GM23338 (cell line): ENCODE results near the gene KRTAP24-1. TPM values are rescaled to one million over a fixed set of nuclear protein-coding genes. Genes with fewer than 3 reads are reported as not detected.

ENCODE experiments used
- ATAC-seq: fragments of 200-7000 bp; cut with Tn5 transposase; 3 replicates; pipeline ENCODE4 v1.9.1; 2020
- DNase-seq: peaks from one replicate; pipeline ENCODE4 v3.0.0-alpha.2; 2015; ENCODE audit warnings: low spot score
- H2AFZ ChIP-seq: fragments of 200-600 bp; sonication (generic); 2 replicates; pipeline ENCODE4 v1.8.0; 2016; ENCODE audit warnings: antibody characterized with exemption, mild to moderate bottlenecking, moderate library complexity
- H3F3A ChIP-seq: fragments of 200-600 bp; sonication (generic); replicated peaks from 2 replicates; pipeline ENCODE4 v1.8.0; 2017; ENCODE audit warnings: antibody characterized with exemption, mixed run types, low read depth
- H3K27ac ChIP-seq: fragments of 200-600 bp; sonication (generic); 2 replicates; pipeline ENCODE4 v1.6.1; 2016; ENCODE audit warnings: low read depth
- H3K27me3 ChIP-seq: fragments of 200-600 bp; sonication (generic); 2 replicates; pipeline ENCODE4 v1.8.0; 2016; ENCODE audit warnings: mild to moderate bottlenecking, mixed run types, moderate library complexity; ENCODE audit not compliant: insufficient read depth
- H3K36me3 ChIP-seq: fragments of 200-600 bp; sonication (generic); 2 replicates; pipeline ENCODE4 v1.8.0; 2016; ENCODE audit warnings: mild to moderate bottlenecking; ENCODE audit not compliant: insufficient read depth
- H3K4me1 ChIP-seq: fragments of 200-600 bp; sonication (generic); 2 replicates; pipeline ENCODE4 v1.8.0; 2016; ENCODE audit warnings: mild to moderate bottlenecking, moderate library complexity; ENCODE audit not compliant: insufficient read depth
- H3K4me2 ChIP-seq: fragments of 200-600 bp; sonication (generic); 2 replicates; pipeline ENCODE4 v1.7.1; 2017; ENCODE audit warnings: mixed run types
- H3K4me3 ChIP-seq: fragments of 200-600 bp; sonication (generic); 2 replicates; pipeline ENCODE4 v1.6.1; 2016; ENCODE audit warnings: mixed run types
- H3K79me2 ChIP-seq: fragments of 200-600 bp; sonication (generic); replicated peaks from 2 replicates; pipeline ENCODE4 v1.8.0; 2017; ENCODE audit warnings: mild to moderate bottlenecking; ENCODE audit not compliant: insufficient read depth
- H3K9me2 ChIP-seq: fragments of 200-600 bp; sonication (generic); 2 replicates; pipeline ENCODE4 v1.8.0; 2017; ENCODE audit not compliant: insufficient read depth
- H4K20me1 ChIP-seq: fragments of 200-600 bp; sonication (generic); replicated peaks from 2 replicates; pipeline ENCODE4 v1.8.0; 2017; ENCODE audit warnings: mild to moderate bottlenecking; ENCODE audit not compliant: insufficient read depth
- H3K27ac Mint-ChIP-seq: 2 replicates; pipeline ENCODE4 v1.8.0; 2020; ENCODE audit warnings: inconsistent platforms, mild to moderate bottlenecking, moderate library complexity, mixed read lengths
- H3K27me3 Mint-ChIP-seq: 3 replicates; pipeline ENCODE4 v1.8.0; 2022; ENCODE audit warnings: low read depth, mild to moderate bottlenecking, moderate library complexity, mixed read lengths, inconsistent platforms; ENCODE audit not compliant: insufficient read depth, poor library complexity
- H3K36me3 Mint-ChIP-seq: 3 replicates; pipeline ENCODE4 v1.8.0; 2021; ENCODE audit warnings: low read depth, mild to moderate bottlenecking, inconsistent platforms, moderate library complexity, mixed read lengths
- H3K4me1 Mint-ChIP-seq: 3 replicates; pipeline ENCODE4 v1.8.0; 2020; ENCODE audit warnings: mild to moderate bottlenecking, inconsistent platforms, mixed read lengths
- H3K4me3 Mint-ChIP-seq: 3 replicates; pipeline ENCODE4 v1.8.0; 2021; ENCODE audit warnings: moderate library complexity, mild to moderate bottlenecking, inconsistent platforms, mixed read lengths
- H3K9me3 Mint-ChIP-seq: 3 replicates; pipeline ENCODE4 v1.8.0; 2020; ENCODE audit warnings: moderate library complexity, mild to moderate bottlenecking, inconsistent platforms, mixed read lengths
- CREB1 ChIP-seq: fragments of 250-450 bp; sonication (Bioruptor Pico); IDR thresholded peaks from 2 replicates; pipeline ENCODE4 v1.5.0; 2020; ENCODE audit warnings: low read depth, mild to moderate bottlenecking, moderate library complexity
- CTCF ChIP-seq, 2 experiments: fragments of 200-600 bp in 1 of 2; sonication (generic) in 1 of 2; conservative IDR thresholded peaks; 2 replicates each; pipeline versions ENCODE4 v1.5.1 to v1.6.1; 2016 to 2017; ENCODE audit warnings: antibody characterized with exemption in 2 of 2, low read depth in 2 of 2, mild to moderate bottlenecking in 2 of 2, moderate library complexity in 1 of 2
- ETS1 ChIP-seq: IDR thresholded peaks from 2 replicates; pipeline ENCODE4 v1.6.1; 2016; ENCODE audit warnings: antibody characterized with exemption
- EZH2 ChIP-seq: fragments of 200-600 bp; sonication (generic); IDR thresholded peaks from one replicate; pipeline ENCODE4 v1.8.0; 2017; ENCODE audit warnings: antibody characterized with exemption, mild to moderate bottlenecking, low read depth; ENCODE audit not compliant: unreplicated experiment
- NANOG ChIP-seq: IDR thresholded peaks from 2 replicates; pipeline ENCODE4 v1.6.1; 2016; ENCODE audit warnings: antibody characterized with exemption, borderline replicate concordance
- REST ChIP-seq: IDR thresholded peaks from one replicate; pipeline ENCODE4 v1.6.1; 2018; ENCODE audit warnings: antibody characterized with exemption; ENCODE audit not compliant: unreplicated experiment
- ZNF114 ChIP-seq: fragments of 250-450 bp; sonication (Bioruptor Pico); IDR thresholded peaks from 2 replicates; pipeline ENCODE4 v1.5.0; 2020; ENCODE audit warnings: mild to moderate bottlenecking, moderate library complexity
- ZNF331 ChIP-seq: fragments of 250-450 bp; sonication (Bioruptor Pico); IDR thresholded peaks from 2 replicates; pipeline ENCODE4 v1.5.0; 2020; ENCODE audit warnings: low read depth, mild to moderate bottlenecking, moderate library complexity
- ZNF462 ChIP-seq: fragments of 250-450 bp; sonication (Bioruptor Pico); IDR thresholded peaks from 2 replicates; pipeline ENCODE4 v1.5.0; 2020; ENCODE audit warnings: mild to moderate bottlenecking, moderate library complexity
- polyA plus RNA-seq: library from polyadenylated mRNA; unstranded; fragments of >200 nt; fragmentation: Nextera tagmentation; extraction: Ambion mirVana; gene quantifications from 2 replicates; pipeline ENCODE4 v1.2.1, GENCODE V29; 2016
- total RNA-seq: library from RNA; depleted of rRNA; stranded (reverse); fragments of >200 nt; shearing (Covaris generic); gene quantifications from 2 replicates; pipeline ENCODE4 v1.2.3, GENCODE V29; 2014

The KRTAP24-1 gene
- total and polyA plus RNA-seq, 2 experiments from 2014 or later = not detected

- TF ChIP-seq ETS1 (no peak), REST (no peak), ZNF331 (CRISPR knock-in tag) (no peak), CREB1 (no peak)
Observed at GRCh38 chr21:30249936-30250335, 32.8 kb downstream of the KRTAP24-1 start (continued).

- no peaks in the 10 kb centered on the region for H4K20me1 ChIP-seq
- H3K4me3 Mint-ChIP-seq = no peak overlapping the region
- H3K4me1 ChIP-seq = no peaks in the 10 kb centered on the region
- H3K27ac Mint-ChIP-seq = no peak overlapping the region
- H2AFZ ChIP-seq = no peak overlapping the region
- no peaks in the 10 kb centered on the region for H3K27me3 Mint-ChIP-seq
- no peak overlapping the region for H3K4me2 ChIP-seq
- DNase-seq (peak; percentile 51), ATAC-seq (peak; percentile 39; the same call in 2 of the 3 replicates)
- H3K79me2 ChIP-seq = no peaks in the 10 kb centered on the region
- no peak overlapping the region for H3K27ac ChIP-seq
- no peaks in the 10 kb centered on the region for H3K9me3 Mint-ChIP-seq
- no peaks in the 10 kb centered on the region for H3K36me3 ChIP-seq
- TF ChIP-seq NANOG (no peak), ETS1 (no peak), EZH2 (no peak), ZNF114 (CRISPR knock-in tag) (no peak), CREB1 (no peak), ZNF462 (CRISPR knock-in tag) (no peak), CTCF (conservative IDR thresholded peaks at IDR 0.05; ENCODE audit: low read depth in 2 of 2) (peak; percentile 49 to 52)
- no peak overlapping the region for H3K4me3 ChIP-seq
- H3F3A ChIP-seq = no peaks in the 10 kb centered on the region
- no peaks in the 10 kb centered on the region for H3K27me3 ChIP-seq
- no peaks in the 10 kb centered on the region for H3K9me2 ChIP-seq
- H3K36me3 Mint-ChIP-seq = no peaks in the 10 kb centered on the region
- H3K4me1 Mint-ChIP-seq = no peaks in the 10 kb centered on the region
Observed at GRCh38 chr21:30248844-30249243, 33.9 kb downstream of the KRTAP24-1 start.
